ENCODE data around the gene CNTNAP2.

- TF ChIP-seq TBL1XR1 (IDR thresholded peaks at IDR 0.05; ENCODE audit: low read length in 2 of 2) (no peak), PHF21A (IDR thresholded peaks at IDR 0.05; ENCODE audit: borderline replicate concordance, low read depth) (no peak), HDAC2 (IDR thresholded peaks at IDR 0.05) (no peak)
- TF ChIP-seq, protein P1, sequence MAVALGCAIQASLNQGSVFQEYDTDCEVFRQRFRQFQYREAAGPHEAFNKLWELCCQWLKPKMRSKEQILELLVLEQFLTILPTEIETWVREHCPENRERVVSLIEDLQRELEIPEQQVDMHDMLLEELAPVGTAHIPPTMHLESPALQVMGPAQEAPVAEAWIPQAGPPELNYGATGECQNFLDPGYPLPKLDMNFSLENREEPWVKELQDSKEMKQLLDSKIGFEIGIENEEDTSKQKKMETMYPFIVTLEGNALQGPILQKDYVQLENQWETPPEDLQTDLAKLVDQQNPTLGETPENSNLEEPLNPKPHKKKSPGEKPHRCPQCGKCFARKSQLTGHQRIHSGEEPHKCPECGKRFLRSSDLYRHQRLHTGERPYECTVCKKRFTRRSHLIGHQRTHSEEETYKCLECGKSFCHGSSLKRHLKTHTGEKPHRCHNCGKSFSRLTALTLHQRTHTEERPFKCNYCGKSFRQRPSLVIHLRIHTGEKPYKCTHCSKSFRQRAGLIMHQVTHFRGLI (CRISPR knock-in tag; IDR thresholded peaks at IDR 0.05), result no peak
Measured at GRCh38 chr7:146948703-146949102, 832.1 kb downstream of the CNTNAP2 start.
